HEK293T (cell line): ENCODE measurements around the gene NXN.

Experiments used
- BHLHE40 ChIP-seq: fragments of 450-650 bp; IDR thresholded peaks from 2 replicates; pipeline ENCODE4 v1.6.1; 2016; ENCODE audit warnings: mild to moderate bottlenecking, moderate library complexity, borderline replicate concordance
- ELF4 ChIP-seq: fragments of 450-650 bp; IDR thresholded peaks from 2 replicates; pipeline ENCODE4 v1.6.1; 2017; ENCODE audit warnings: antibody characterized with exemption
- FOXM1 ChIP-seq: fragments of 450-650 bp; IDR thresholded peaks from 2 replicates; pipeline ENCODE4 v1.6.1; 2017; ENCODE audit warnings: mild to moderate bottlenecking, borderline replicate concordance
- HDGF ChIP-seq: fragments of 450-650 bp; IDR thresholded peaks from 2 replicates; pipeline ENCODE4 v1.6.1; 2017; ENCODE audit warnings: antibody characterized with exemption, borderline replicate concordance
- NFRKB ChIP-seq: fragments of 450-650 bp; IDR thresholded peaks from 2 replicates; pipeline ENCODE4 v1.6.1; 2016; ENCODE audit warnings: mild to moderate bottlenecking, moderate library complexity
- SP1 ChIP-seq: fragments of 450-650 bp; IDR thresholded peaks from 2 replicates; pipeline ENCODE4 v1.6.1; 2017
- SUZ12 ChIP-seq: fragments of 450-650 bp; IDR thresholded peaks from 2 replicates; pipeline ENCODE4 v1.6.1; 2016; ENCODE audit warnings: mild to moderate bottlenecking
- ZNF384 ChIP-seq: fragments of 450-650 bp; IDR thresholded peaks from 2 replicates; pipeline ENCODE4 v1.6.1; 2016

DNA sequence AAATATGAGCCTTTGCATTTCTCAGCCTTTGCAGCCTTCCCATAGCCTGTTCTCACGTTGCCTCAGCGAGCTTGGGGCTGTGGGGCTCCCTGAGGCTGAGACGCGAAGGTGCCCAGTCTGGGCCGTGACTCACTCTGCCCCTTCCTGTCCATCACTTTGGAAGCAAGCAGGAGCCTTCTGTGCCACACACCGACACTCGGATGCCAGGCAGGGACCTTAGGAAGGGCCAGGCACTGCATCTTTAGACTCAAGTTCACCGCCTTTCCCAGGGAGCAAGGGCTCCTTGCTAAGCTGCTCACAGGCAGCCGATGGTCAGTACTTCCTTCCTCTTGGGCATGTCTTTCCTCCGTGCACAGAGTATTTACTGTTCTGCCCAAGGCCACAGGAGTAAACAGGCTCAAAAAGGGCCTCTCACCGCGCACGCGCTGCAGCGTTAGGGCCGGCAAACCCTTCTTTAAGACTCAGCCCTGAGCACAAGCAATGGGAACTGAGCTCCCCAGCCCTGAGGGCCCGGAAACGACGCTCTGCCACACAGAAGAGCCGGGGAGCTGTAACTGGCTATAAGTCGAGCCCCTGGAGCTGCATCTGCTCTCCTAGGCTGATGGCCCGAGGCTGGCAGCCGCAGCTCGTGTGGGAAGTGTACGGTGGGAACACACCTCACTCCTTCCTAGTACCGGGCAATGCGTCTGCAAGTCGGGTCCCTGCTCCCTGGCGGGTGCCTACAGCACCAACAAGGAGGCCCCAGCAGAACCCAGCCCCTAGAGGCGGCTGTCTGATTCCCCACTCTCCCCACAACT is 24.6 kb upstream of the NXN start:
- no peak for TF ChIP-seq SUZ12
- no peak for TF ChIP-seq FOXM1
- no peak for TF ChIP-seq SP1
- TF ChIP-seq ELF4: no peak
- TF ChIP-seq BHLHE40: no peak
- no peak for TF ChIP-seq ZNF384
- TF ChIP-seq HDGF: no peak
- no peak for TF ChIP-seq NFRKB
